ENCODE data around the gene SEMA6B. TPM values are rescaled to one million over a fixed set of nuclear protein-coding genes. Genes with fewer than 3 reads are reported as not detected.

The SEMA6B gene
- total RNA-seq, 4 donors from 2014 or later = 2.6 to 12.8 (median 5.2) TPM

- TF ChIP-seq, protein P1, sequence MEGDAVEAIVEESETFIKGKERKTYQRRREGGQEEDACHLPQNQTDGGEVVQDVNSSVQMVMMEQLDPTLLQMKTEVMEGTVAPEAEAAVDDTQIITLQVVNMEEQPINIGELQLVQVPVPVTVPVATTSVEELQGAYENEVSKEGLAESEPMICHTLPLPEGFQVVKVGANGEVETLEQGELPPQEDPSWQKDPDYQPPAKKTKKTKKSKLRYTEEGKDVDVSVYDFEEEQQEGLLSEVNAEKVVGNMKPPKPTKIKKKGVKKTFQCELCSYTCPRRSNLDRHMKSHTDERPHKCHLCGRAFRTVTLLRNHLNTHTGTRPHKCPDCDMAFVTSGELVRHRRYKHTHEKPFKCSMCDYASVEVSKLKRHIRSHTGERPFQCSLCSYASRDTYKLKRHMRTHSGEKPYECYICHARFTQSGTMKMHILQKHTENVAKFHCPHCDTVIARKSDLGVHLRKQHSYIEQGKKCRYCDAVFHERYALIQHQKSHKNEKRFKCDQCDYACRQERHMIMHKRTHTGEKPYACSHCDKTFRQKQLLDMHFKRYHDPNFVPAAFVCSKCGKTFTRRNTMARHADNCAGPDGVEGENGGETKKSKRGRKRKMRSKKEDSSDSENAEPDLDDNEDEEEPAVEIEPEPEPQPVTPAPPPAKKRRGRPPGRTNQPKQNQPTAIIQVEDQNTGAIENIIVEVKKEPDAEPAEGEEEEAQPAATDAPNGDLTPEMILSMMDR (IDR thresholded peaks at IDR 0.05; ENCODE audit: low read depth) = no peak
Observed at GRCh38 chr19:4516939-4517300, 42.6 kb downstream of the SEMA6B start.

- TF ChIP-seq, protein P1 (IDR thresholded peaks at IDR 0.05; ENCODE audit: low read depth) = no peak
Observed at GRCh38 chr19:4516199-4516938, 43.1 kb downstream of the SEMA6B start.

GRCh38 chr19:4515732-4516131 is 43.8 kb downstream of the SEMA6B start:
- TF ChIP-seq, protein P1 (IDR thresholded peaks at IDR 0.05; ENCODE audit: low read depth) = no peak

- TF ChIP-seq, protein P1 (IDR thresholded peaks at IDR 0.05; ENCODE audit: low read depth) = no peak
Observed at GRCh38 chr19:4513248-4513647, 46.2 kb downstream of the SEMA6B start.

DNA sequence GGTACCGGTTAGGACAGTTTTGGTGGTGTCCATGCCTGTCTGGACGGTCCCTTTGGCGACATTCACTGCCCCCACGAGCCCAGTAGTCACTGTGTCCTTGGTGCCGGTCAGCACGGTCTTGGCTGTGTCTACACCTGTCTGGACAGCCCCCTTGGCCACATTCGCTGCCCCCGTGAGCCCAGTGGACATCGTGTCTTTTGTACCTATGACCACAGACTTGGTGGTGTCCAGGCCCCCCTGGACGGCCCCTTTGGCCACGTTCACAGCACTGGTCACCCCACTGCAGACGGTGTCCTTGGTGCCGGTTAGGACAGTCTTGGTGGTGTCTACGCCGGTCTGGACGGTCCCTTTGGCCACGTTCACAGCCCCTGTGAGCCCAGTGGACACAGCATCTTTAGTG is 47.4 kb downstream of the SEMA6B start:
- TF ChIP-seq, protein P1 (IDR thresholded peaks at IDR 0.05; ENCODE audit: low read depth) = no peak

DNA sequence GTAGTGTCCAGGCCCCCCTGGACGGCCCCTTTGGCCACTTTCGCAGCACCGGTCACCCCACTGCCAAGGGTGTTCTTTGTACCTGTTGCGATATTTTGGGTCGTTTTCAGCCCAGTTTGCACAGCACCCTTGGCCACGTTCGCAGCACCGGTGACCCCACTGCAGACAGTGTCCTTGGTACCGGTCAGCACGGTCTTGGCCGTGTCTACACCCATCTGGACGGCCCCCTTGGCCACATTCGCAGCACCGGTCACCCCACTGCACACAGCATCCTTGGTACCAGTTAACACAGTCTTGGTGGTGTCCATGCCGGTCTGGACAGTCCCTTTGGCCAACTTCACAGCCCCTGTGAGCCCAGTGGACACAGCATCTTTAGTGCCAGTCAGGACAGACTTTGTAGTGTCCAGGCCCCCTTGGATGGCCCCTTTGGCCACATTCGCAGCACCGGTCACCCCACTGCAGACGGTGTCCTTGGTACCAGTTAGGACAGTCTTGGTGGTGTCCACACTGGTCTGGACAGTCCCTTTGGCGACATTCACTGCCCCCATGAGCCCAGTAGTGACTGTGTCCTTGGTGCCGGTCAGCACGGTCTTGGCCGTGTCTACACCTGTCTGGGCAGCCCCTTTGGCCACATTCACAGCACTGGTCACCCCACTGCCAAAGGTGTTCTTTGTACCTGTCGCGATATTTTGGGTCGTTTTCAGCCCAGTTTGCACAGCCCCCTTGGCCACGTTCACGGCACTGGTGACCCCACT is 48.0 kb downstream of the SEMA6B start:
- TF ChIP-seq, protein P1 (IDR thresholded peaks at IDR 0.05; ENCODE audit: low read depth) = no peak

GRCh38 chr19:4510435-4511255 is 48.8 kb downstream of the SEMA6B start:
- TF ChIP-seq, protein P1 (IDR thresholded peaks at IDR 0.05; ENCODE audit: low read depth) = no peak

Data from subcutaneous adipose tissue (tissue), 4 donors.